ENCODE data around the gene TM6SF1.
"Not testable (repeated sequence)": the region's sequence is repeated elsewhere in the genome, so short reads cannot be mapped to it uniquely, and the experiment has no call there.

The TM6SF1 gene

GRCh38 chr15:83090465-83090864, 17.0 kb upstream of the TM6SF1 start:
- DNase-seq = no peak

DNA sequence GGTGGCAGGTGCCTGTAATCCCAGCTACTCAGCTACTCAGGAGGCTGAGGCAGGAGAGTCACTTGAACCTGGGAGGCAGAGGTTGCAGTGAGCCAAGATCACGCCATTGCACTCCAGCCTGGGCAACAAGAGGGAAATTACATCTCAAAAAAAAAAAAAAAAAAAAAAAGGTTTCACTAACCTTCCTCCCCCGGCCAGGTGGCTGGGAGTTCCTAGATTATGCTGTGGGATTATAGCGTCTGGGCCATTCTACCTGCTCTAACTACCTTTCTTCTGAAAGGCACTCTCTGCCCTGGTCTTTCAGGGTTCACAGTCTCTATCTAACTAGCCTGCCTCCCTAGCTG, 15.5 kb upstream of the TM6SF1 start:
- DNase-seq = not testable (repeated sequence)

- DNase-seq = no peak
These were observed 15.0 kb upstream of the TM6SF1 start for GRCh38 chr15:83092309-83092976.

GRCh38 chr15:83094583-83094982, 12.9 kb upstream of the TM6SF1 start:
- no peak for DNase-seq

DNA sequence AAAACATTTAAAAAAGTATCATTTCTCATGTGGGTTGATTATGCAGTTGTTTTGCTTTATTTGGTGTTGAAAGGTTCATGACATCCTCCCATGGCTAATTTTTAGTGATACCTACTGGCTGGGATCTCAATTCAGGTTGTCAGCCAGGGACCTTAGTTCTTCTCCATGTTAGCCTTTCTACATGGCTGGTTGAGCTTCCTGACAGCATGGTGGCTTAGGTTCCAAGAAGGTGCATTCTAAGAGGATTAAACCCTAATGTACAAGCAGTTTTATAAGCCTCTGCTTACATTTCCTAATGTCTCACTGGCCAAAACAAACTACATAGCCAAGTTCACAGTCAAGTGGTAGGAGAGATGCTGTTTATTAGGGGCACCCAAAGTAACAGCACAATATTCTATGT, 9.4 kb upstream of the TM6SF1 start:
- no peak for DNase-seq

DNA sequence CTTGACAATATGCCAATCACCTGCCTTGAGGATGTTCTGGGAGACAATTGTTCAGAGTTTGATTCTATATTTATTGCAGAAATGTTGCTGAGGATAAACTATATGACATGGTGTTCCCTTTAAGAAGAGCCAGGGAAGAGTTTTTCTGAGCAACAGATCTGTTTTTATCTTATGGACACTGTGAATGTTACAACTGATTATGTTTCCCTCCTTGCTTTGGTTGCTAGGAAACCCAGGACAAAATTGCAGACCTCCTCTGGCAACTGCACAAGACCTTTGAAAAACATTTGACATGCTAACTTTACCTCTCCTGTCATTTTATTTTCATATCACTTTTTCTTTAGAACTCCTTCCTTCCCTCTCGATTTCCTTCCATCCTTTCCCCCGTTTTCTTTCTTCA, 8.2 kb upstream of the TM6SF1 start:
- DNase-seq = no peak

DNA sequence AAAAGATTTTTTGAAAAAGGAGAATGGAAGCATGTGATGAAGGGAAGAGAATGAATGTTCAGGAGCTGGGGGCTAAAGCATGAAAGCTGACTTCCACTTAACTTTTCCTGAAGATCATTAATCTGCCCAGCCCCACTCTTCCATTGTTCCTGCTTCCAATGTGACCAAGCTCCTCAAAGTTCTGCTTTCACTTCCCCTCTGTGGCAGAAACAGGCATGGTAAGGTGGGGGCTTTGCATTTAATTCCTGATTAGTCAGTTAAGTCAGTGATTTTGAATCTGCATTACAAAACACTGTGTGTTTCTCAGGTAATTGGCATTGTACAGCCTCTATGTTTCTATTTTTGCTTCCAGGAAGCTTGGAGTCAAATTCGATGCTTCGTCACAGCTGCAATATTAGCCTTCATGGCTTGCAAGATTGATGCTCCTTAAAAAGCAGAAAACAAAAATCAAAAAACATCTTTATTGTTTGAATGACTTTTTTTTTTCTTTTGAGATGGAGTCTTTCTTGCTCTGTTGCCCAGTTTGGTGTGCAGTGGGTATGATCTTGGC, 7.3 kb upstream of the TM6SF1 start:
- DNase-seq = no peak

- no peak for DNase-seq
These were observed 5.1 kb upstream of the TM6SF1 start for GRCh38 chr15:83102346-83102745.

DNA sequence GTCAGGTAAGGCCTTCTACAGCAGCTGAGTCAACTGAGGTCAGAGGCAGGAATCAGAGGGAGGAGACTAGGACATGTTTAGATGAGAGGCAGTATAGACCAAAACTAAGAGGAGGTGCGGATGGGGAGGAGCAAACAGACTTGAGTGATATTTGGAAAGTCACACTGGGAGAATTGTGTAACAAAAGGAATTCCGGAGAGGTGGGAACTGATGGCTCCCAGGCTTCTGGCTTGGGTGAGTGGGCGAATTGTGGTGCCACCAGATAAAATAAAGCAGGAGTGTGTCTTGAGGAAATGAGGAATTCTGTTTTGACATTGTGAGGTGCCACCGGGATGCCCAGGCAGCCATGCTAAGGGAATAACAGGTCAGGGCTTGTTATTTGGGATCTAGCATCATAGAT, 3.3 kb upstream of the TM6SF1 start:
- DNase-seq = no peak

DNA sequence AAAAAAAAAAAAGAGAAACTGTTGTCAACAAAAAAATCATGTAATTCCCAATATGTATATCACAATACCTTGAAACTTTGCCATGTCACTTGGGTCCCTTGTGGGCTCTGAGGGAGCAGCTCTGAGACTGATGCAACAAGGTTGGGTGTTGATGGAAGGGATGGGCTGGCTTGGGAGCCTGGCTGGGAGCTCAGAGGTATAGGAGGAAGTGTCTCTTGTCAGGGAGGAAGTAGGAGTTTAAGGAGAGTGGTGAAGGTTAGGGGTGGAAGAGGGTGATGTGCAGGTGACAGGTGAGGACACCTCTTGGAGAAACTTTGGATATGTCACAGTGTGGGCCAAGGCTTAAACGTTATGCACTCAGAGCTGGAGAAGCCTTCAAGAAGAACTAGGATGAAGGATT, 2.0 kb upstream of the TM6SF1 start:
- DNase-seq = no peak

GRCh38 chr15:83107841-83108181, 366 bp downstream of the TM6SF1 start:
- no peak for DNase-seq

DNA sequence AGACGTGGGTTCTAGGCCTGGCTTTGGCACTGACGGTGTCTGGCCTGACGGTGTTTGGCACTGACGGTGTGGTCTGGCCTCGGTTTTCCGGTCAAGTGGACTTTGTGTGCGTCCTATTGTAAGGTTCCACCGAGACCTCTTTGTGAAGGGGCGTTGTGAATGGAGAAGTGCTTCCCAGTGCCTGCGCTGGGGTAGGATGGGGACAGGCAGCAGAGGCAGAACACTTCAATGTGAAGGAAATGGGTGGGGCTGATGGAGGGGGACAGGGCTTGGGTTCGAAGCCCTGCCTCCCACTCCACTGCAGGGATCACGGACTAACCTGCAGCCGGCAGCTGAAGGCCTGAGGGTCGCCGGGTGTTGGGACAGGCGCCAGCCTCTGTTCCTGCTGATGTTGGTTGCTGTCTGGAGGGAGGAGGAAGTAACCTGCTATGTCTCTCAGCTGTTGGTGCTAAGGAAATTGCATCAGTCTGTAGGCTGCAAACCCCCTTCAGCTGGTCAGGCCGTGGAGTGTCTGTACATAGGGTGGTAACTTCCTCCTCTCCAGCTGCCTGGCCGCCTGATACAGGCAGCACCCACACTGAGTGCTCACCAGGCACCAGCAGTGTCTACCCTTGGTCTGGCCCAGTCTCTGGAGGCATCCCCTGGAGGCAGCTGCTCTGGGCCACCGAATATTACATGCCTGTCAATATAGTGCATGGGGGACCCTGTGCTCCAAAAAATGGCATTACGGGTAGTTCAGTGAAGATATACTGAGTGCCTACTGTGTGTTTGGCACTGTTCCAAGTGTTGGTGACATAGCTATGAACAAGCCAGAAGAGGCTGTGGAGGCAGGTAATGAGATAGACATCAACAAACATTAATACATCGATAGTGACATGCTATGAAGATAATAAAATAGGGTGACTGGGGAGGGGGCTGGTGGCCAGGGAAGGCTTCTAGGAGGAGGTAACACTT, 1.1 kb downstream of the TM6SF1 start:
- no peak for DNase-seq

- DNase-seq = no peak
These were observed 2.1 kb downstream of the TM6SF1 start for GRCh38 chr15:83109532-83109931.

- no peak for DNase-seq
These were observed 2.9 kb downstream of the TM6SF1 start for GRCh38 chr15:83110381-83110780.

DNA sequence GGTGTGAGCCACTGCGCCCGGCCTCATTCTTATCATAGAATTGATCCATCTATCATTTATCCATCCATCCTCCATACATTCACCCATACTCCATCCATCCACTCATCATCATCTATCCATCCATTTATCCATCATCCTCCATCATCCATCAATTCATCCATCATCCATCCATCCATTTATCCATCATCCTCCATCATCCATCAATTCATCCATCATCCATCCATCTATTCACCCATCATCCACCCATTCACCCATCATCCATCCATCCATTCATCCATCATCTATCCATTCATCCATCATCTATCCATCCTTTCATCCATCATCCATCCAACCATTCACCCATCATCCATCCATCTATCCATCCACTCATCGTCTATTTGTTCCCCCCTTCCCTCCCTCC, 3.7 kb downstream of the TM6SF1 start:
- DNase-seq = no peak

DNA sequence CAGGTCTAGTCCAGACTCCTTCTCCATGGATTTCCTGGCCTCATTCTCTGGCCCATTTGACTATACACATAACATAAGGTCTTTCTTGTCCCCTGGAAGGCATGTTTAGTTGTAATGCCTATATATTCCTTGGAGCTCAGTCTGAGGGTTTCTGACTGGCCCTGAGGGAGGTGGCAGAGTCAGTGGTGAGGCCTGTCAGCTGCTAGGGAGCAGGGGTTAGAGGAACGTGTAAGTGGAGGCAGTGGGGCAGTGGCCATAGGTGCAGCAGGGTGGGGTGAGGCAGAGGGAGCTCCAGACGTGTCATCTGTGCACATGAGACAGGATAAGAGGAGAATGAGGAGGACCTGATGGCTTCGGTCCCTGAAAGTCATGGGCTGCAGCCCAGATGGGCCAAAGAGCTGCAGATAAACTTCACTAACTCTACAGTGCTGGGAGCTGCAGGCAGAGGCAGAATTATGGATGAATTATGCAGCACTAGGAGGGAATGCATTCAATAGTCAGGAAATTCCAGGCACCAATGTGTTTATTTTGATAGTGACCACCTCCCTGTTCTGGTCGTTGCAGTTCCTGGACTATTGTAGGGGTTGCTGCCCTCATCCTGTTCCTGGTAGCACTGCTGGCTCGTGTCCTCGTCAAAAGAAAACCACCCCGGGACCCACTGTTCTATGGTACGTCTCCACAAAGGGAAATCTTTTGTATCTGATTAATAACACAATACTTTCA, 4.9 kb downstream of the TM6SF1 start:
- no peak for DNase-seq

DNA sequence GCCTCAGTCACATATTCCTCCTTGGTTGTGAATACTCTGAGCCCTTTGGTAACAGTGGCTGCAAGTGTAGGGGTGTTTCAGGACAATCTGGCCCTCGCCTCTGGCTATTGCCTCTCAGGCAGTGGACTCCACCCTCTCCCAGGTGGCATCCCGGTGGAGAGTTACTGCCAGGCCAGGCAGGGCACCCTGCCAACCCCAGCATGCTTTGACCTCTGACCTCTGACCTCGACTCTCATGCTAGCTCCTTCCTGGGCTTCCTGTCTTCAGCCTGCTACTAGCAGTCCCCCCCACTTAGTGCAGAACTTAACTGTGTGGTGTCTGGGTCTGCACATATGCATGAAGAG, 5.5 kb downstream of the TM6SF1 start:
- DNase-seq = no peak

DNA sequence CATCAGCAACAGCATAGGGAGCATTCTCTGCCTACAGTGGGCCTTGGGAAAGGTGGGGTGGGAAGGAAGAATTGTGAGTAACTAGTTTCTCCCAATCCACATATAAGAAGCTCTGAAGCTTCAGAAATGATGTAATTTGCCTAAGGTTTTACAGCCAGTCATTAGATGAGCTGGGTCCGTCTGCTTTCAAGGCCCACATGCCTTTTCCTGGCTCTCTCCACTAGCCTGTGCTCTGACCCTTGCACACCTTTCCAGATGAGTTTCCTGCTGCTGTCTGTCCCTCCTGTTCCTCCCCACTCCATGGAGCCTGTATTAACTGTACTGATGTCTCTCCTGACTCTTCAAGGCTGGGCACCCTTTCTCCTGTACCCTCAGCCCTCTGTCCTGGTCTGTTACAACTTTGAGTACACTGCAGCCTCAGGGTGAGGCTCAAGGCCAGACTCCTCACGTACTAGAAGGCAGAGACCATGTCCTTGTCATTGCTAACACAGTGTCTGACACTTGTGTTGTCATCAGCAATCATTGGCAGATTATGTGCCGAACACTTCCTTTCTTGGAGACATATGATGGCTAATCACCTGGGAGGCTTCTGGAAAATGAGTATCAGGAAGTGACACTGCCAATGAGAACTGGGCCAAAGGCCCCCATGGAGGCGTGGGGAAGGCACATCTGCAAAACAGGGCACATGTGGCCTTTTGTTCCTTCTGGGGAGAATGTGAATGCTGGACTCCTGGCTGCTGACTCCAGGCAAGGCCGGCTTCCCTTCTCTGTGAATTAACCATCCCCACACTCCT, 6.6 kb downstream of the TM6SF1 start:
- DNase-seq = no peak

DNA sequence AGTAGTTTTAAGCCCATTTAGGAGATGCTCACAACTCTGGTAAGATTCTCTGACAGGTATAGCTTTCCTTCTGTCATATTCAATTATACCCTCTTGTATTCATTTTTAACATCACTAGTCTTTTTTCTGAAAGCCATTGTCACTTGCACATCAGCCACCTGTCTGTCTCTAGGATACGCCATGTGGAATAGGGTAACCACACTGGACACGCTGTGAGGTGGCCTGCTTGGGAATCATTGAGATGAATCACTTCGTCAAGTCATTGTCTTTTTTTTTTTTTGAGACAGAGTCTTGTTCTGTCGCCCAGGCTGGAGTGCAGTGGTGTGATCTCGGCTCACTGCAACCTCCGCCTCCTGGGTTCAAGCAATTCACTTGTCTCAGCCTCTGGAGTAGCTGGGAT, 7.4 kb downstream of the TM6SF1 start:
- DNase-seq = no peak

DNA sequence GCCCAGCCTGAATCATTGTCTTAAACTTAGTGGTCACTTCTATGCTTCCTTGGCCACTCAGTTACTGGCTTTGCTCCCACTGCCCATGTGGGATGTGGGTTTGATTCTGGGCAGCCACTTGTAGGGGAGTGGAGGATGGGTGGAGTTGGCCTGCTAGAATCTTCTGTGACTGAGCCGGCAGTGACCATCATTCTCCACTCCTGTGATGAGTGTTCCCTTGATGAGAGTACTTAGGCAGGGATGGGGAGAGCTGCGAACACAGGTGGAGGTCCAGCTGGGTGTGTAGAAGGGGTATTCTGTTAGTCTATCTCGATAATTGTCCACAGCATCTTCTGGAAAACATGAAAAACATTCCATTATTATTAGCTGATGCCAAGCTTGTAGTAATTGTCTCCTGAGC, 8.0 kb downstream of the TM6SF1 start:
- DNase-seq = no peak

GRCh38 chr15:83115831-83116565, 8.6 kb downstream of the TM6SF1 start:
- no peak for DNase-seq

GRCh38 chr15:83118291-83118827, 10.9 kb downstream of the TM6SF1 start:
- DNase-seq = no peak

All from T-helper 9 cell (primary cell).